ENCODE results near the gene SNCAIP.

Gene SNCAIP

DNA sequence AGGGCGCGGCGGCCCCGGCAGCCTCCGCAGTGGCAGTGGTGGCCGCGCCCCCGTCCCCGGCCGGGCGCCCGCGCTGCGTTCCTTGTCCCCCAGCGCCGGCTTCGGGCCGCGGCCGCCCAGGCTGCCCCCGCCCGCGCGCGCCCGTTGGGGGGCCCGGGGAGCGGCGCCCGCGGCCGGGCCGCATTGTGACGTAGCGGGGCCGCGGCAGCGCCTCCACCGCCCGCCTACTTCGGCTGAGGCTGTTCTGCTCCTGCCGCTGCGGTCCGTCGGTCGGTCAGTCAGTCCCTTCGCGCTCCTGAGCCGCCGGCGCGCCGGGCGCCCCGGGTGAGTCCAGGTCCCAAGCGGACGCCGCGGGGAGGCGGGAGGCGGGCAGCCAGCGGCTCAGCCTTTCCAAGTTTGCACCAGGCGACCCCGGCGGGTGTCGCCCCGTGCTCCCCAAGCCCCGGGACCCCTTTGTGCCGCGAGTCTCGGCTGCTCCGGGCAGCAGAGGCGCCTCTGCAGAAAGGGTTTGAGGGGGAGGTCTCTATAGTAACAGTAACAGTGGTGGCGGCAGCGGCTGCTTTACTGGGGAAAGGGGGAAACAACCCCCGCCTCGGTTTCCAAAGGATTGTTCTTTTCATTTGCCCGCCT, at the start of gene SNCAIP:
TSS of gene SNCAIP (plus strand) at position 277 of the 630 bp plus-strand sequence. CDS start 78,898 bp downstream, outside the sequence.
- DNase-seq (ENCODE audit: low spot score) = peak; percentile 81

DNA sequence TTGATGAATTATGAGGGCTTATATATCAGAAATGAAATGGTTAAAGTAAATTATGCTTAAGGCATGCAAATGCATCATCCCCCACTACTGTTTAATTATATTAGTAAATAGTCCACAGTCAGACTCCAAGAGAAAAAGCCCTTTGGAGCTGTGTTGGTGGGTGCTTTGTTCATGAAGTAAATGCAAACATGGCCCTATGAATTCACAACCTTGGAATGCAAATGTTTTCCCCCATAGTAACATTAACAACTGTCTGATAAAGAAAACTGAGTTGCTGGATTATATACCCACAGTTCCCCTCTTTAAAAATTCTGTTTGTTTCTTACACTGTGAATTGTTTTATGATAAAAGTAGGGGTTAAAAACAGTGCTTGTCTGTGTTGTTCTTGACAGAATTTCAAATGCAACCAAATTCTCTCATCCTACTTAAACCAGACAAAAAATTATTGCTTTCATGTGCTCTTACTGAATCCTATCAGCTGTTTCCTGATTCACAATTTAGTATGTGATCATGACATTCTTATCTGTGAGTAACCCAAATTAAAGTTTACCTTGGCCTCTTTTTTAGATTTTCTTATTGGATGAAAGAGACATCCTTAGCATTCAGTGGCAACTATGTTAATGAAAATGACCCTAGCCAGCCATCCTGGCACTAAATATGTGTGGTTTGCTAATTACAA, 48.5 kb upstream of the SNCAIP start:
- DNase-seq (ENCODE audit: low spot score) = no peak

DNA sequence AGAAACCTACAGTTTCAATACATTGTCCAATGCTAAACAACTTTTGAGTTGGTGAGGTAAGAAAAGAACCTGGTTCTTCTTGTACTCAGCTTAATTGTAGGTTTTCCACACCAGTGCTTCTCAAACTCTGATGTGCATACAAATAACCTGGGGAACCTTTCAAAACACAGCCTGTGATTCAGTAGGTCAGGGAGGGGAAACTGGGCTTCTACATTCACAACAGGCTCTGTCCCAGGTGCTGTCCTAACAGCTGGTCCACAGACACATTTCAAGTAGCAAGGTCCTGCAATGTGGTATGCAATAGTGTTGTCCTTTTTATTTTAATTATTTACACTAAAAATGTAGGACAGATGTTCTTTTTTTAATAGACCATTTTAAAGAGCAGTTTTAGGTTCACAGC, 47.4 kb upstream of the SNCAIP start:
- no peak for DNase-seq (ENCODE audit: low spot score)

DNA sequence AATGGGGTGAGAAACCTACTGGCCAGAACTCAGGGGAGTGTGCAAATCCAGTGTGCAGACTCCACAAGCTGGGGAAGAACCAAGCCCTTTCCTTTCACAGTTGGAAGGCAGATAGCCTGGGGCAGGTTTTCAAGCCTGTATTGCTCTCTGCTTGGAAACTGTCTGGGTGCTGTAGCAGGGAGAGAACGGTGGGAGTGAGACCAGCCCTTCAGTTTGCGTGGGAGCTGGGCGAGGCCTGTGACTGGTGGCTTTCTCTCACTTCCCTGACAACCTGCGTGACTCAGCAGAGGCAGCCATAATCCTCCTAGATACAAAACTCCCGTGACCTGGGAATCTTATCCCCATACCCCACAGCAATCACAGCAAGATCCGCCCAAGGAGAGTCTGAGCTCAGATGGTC, 44.9 kb upstream of the SNCAIP start:
- no peak for DNase-seq (ENCODE audit: low spot score)

DNA sequence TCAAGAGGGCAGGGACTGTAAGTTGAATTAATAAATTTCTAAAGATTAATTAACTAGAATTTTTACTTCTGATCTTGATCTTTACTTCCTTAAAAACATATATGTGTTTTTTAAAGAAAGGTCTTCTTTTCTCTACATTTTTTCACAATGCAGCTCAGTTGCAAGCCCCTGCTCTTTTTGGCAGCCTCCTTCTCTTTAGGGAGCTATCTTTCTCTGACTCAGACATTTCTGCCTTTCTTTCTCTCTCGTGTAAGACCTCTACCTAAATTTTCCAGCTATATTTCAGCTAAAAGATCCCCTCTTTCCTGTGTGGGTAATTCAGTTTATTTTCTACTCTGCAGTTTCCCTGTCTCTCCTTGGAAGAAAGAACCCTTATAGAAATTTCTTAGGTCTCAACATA, 38.3 kb upstream of the SNCAIP start:
- DNase-seq (ENCODE audit: low spot score) = no peak

DNA sequence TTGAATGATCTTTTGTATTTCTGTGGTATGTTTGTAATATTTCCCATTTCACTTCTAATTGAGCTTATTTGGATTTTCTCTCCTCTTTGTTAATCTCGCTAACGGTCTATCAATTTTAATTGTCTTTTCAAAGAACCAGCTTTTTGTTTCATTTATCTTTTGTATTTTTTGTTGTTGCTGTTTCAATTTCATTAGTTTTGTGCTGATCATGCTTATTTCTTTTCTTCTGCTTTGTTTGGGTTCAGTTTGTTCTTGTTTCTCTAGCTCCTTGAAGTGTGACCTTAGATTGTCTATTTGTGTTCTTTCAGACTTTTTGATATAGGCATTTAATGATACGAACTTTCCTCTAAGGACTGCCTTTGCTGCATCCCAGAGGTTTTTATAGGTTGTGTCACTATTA, 28.4 kb upstream of the SNCAIP start:
- DNase-seq (ENCODE audit: low spot score) = no peak

DNA sequence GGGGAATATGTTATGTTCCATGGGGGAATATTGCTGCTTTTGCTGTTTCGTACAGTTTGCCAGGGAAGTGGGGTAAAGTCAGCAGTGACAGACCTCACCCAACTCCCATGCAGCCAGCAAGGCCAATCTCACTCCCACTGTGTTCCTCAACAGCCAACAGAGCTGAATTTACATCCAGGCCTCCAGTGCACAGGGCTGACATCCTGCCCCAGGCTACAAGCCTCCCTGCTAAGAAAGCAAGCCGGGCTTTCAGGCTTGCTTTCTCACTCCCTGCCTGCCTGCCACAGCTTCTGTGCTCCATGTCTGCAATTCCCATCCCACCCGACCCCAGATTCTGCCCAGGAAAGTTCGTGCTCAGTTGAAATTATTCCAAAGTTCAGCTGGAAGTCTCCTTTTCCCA, 25.5 kb upstream of the SNCAIP start:
- DNase-seq (ENCODE audit: low spot score) = no peak

DNA sequence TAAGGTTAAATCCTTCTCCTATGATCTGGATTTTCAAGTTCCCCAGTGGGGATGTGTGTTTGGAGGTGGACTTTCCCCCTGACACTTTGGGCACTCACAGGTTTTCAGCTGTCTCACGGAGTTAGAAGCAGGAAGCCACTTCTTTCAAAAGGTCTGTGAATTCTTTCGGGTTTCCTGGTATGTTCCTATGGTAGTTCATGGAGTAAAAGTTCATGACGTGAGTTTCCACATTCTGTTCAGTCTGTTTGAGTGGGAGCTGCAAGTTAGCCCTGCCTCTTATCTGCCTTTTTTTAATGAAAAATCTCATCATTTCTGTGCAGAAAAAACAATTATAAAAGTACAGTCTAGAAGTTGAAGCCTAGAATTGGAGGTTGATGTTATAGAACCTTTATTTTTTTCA, 24.9 kb upstream of the SNCAIP start:
- DNase-seq (ENCODE audit: low spot score) = no peak

DNA sequence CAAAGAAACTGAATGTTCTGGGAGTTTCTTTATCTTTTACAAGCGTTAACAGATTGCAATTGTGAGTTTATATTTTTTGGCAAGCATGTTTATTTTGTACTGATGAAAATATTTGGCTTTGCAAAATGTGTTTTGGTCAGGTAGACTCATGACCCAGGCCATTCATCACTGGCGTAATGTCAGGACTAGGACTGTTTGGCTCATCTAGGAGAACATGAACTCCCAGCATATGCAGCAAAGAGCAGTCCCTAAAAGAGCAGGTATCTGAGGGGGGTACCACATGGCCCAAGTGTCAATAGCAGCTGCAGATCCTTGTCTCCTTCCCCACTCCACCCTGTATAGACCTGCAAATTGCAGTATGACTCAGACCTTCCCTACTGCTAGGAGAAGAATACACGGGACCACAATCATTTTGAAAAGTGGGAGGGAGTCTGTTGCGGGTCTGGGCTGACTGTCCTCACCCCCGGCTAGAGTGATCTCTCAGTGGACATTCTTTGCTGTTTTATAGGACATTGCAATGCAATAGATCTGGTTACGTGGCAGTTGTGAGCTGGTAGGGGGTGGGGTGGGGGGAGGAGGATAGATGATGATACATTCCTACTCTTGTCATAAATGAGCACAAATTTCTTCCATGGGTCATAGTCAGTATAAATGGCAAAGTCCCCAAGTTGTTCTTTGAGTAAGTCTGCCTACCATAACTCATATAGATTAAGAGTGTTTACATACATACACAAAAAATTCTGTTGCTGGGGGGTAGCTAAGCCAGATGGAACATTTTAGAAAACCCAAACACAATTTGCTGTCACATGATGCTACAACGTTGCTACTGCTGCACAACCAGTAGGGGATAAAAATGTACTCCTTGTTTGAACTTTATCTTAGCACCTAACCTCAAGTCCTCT, 20.8 kb upstream of the SNCAIP start:
- no peak for DNase-seq (ENCODE audit: low spot score)

DNA sequence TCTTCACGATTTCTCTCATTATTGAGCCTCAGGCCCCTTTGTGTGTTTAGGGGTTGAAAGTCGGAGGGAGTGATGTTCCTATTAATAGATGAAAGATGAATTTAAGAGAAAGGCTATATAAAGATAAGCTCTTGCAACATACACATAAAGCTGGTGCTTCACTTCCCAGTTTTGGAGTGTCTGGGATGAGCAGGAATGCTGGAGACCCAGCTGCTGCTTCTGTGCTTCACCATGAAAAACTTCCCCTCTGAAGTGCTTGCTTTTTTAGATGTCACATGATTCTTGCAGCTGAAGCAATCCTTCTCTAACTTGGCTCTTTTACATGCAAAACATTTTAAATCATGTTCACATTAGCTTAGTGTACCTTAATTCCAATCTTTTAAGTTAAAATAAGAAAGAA, 19.7 kb upstream of the SNCAIP start:
- no peak for DNase-seq (ENCODE audit: low spot score)

DNA sequence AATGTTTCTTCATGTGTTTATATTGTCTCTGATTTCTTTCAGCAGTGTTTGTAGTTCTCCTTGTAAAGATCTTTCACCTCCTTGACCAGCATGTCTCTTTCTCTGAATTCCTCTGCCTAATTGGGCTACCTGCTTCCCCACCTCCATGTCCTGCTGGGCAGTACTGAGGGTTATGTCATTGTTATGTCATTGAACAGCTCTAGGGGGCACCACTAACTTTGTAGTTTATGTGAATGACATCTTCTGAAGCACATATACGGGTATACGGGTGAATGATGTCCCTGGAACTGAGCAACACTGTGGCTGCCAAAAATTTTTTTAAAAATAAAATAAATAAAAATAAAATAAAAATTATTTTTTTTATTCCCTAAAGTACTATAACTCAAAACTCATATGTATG, 16.9 kb upstream of the SNCAIP start:
- DNase-seq (ENCODE audit: low spot score) = no peak

DNA sequence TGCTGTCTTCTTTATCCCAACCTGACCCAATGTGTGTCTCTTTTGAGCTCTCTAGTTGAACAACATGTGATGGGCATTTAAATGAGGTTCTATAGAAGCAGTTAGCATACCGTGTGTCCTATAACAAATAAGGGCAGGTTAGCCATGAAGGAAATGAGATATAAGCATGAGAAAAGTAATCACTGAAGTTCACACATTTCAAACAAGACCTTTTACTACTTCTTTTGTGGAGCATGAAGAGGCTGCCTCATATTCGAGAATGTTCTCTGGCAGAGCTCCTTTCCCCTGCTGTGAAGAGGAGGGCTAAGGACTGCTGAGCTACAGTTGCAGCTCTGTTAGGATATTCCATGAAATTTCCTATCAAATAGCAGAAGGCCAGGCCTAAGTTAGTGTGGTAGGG, 15.2 kb upstream of the SNCAIP start:
- no peak for DNase-seq (ENCODE audit: low spot score)

DNA sequence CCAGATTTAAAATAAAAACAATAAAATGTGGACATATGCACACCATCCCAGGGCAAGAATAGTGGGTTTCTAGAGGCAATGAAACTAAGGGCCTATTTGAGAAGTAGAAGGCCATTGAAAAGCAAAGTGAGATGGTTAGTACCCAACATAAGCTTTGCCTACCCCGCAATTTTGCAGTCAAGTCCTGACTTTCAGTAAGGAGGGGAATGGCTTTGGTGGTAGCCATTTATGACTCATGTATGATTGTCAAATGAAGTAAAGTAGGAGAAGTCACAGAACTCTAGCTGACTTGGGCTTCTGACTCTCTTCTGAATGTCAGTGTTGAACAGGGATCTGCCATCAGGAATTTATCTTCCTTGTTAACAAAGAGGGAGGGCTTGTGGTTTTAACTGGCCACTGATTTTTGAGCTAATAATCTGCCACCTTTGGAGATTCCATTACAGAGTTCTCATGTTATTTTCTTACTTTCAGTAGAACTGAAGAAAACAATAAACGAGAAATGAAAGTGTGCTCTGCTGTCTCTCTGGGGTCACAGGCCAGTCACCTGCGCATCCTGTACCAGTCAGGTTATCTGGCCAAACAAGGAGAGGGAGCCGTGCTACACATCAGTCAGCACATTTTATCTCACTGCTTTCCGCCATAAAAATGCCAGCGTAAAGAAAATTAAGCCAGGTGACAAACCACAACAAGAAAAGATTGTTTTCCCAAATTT, 14.3 kb upstream of the SNCAIP start:
- DNase-seq (ENCODE audit: low spot score) = no peak

DNA sequence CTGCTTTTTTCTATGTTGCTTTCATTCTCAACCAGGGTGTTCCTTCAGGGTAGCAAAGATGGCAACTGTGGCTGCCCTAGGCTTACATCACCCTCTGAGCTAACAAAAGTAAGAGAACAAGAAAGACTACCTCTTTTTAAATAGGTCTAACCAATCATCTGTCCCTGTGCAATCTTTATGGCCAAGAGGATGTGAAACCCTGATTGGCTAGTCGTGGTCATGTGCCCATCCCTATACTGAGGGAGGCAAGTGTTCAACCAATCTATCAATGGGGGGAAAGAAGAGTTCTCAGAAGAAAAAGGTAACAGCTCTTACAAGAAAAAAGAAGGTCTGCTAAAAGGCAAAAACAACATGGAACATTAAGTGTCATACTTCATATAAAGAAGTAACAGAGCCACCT, 11.7 kb upstream of the SNCAIP start:
- DNase-seq (ENCODE audit: low spot score) = no peak

DNA sequence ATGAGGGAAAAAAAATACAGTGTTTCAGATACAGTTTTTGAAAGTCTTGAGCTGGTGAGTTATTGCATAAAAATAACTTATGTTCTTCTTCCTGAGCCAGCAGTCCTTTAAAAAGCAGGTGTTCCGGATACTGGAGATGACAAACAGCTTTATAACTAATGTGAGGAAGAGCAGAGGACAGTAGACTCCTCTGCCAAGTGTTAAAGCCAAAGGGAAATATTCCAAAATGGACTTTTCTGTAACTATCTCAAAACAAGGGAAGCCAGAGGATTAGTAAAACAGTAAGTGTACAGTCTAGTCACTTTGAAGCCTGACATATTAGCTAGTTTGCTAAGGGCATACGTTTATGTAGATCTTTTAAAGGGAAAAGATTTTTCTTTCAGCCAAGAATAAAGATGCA, 11.0 kb upstream of the SNCAIP start:
- DNase-seq (ENCODE audit: low spot score) = no peak

DNA sequence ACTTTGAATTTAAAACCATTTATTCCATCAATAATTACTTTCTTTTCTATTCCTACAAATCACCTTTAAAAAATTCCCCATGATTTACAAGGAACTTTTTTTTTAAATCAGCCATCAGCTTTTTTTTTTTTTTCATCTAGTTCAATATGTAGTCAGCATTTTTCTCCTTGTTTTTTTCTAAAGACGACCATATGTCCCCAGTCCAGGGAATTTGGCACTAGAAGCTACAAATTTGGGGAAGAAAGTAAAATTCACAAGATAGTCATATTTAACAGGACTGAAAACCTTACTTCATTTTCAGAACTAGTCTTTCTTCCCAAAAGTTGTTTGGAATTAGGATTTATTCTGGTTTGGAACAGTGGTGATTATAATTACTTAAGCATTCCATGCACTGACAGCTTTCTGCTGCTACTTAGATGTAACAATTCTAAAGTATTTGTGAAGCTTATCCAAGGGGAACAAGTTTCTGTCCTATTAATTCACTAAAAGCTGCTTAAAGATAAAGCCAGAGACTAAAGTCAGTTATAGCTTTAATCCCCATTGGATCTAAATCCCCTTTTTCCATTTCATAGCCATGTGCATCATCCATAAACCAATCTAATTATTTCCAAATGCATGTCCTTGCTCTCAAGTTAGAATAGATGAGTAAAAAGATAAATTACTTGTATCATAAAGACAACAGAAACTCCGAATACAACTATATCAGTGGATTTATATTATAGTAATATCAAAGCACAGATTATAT, 7.4 kb upstream of the SNCAIP start:
- DNase-seq (ENCODE audit: low spot score) = no peak

DNA sequence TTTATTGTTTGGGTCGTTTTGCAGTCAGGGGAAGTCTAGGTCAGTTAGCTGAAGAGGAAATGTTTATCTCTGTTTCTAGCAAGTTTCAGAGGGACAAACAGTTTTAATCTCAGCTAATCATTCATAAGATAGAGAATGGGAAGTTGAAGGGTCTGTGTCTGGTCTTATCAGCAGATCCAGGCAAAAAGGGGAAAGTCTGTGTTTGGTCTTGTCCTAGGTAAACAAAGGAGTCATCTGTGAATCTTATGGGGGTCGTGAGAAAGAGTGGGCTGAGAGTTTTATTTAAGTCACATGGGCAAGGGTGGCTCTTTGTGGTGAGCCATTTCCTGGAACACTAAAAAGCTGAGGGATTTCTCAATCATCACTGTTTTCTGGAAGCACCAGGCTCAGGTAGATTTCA, 5.6 kb upstream of the SNCAIP start:
- DNase-seq (ENCODE audit: low spot score) = no peak

DNA sequence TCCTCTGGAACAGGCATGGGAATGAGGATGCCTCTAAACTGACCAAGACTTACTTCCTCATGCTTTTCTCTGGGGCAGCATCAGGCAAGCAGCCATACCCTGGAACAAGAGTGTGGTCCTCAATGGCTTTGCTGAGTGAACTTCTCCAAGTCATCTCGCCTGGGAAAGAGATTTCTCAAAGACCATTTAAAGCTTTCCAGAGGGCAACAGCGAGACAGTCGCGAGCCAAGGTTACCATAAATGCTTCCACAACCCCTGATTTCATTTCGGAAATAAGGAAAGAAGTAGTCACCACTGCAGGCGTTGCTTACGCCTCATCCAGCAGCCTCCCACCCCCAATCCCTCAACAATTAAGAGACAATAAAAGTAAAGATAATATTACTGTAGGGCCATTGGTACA, 1.1 kb upstream of the SNCAIP start:
- DNase-seq (ENCODE audit: low spot score) = no peak

DNA sequence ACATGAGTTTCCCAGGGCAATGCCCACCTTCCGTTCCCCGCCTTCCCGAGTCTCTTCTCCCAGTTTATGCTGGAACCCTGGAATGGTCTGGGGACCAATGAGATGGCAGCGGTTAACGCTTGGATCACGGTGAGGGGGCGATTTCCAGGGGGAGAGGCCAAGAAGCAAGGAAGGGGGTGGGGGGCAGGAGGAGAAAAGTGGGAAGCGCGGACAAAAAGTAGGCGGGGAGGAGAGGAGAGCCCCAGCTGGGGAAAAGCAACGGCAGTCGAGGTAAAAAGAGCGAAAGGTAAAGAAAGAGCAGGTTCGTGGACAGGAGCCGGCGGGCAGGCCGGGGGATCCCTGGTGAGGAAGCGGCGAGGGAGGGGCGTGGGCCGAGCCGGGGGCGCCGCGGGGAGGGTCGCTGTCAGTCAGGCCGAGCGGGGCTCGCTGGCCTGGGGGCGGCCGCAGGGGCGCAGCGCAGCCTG, 508 bp upstream of the SNCAIP start:
- DNase-seq (ENCODE audit: low spot score) = peak; percentile 76

DNA sequence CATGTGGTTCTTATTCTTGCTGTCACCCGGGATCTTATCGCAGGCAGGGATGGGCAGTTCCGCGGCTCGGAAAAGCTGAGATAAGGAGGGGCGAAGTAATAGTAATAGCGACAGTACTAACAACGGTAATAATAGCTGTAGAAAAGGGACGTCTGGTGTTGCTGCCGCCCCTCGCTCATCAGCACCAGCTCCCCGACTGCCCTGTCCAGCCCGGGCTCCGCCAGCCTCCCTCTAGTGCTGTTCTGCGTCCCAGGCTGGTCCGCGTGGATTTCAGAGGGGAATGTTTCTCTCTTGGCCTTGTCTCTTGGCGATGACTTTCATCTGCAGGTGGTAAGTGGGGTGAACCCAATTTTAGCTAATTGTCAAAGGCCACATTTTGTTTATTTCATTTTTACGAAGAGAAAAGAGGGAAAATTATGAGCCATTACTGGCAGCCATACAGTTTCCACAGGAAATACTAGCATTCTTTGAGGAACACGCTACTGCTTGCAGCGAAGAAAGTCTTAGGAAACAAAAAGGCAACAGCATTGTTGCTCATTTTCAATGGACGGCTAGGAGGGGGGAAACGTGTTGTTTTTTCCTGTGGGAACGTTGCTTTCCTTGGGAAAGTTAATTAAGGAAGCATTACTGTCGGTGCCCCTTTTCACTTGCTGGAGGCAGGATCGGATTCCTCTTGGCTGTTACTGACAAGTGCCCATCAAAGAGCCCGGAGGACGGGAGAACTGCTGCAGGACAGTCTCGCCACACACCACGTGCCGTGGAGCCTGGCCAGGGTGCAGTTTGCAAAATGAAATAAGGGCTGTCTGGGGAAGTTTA, 762 bp downstream of the SNCAIP start:
- DNase-seq (ENCODE audit: low spot score) = peak; percentile 75

DNA sequence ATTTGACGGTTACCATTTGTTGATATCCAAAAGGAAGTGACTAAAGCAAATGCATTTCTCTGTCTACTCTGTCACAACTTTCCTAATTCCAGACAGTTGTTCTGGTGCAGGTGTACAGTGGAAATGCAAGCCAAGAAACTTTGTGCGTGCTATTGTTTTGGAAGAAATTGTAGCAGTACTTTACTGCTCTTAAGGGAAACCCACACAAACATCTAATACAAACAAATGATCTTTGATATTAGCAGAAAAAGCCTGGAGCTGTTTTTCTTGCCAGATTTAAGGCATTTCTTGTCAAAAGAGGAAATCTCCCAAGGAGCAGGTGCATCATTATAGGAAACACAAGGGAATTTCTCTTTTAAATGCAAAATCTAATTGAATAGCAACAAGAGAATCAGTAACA, 2.0 kb downstream of the SNCAIP start:
- no peak for DNase-seq (ENCODE audit: low spot score)

Data from left forelimb (tissue), 1 donor.